G401 (cell line): ENCODE results near the gene SURF6. TPM values are rescaled to one million over a fixed set of nuclear protein-coding genes. Genes with fewer than 3 reads are reported as not detected.

Source experiments
- total RNA-seq: library from RNA; depleted of rRNA; stranded (reverse); fragments of >200 nt; shearing (Covaris generic); gene quantifications from 2 replicates; pipeline ENCODE4 v1.2.3, GENCODE V29; 2014; rRNA removed

SURF6 gene
- total RNA-seq, 1 experiment from 2014 or later = 40.6 TPM

Other genes starting within 250 kb of the SURF6 start
- gene RALGDS, start 214.9 kb downstream of the SURF6 start, total RNA-seq = 21.7 and 29.8 TPM in 2 replicates
- not detected in 2 replicates for gene GBGT1, start 172.3 kb downstream of the SURF6 start, total RNA-seq
- gene OBP2B, start 126.9 kb downstream of the SURF6 start, total RNA-seq = not detected in 2 replicates
- not detected in 2 replicates for gene ABO, start 61.0 kb downstream of the SURF6 start, total RNA-seq
- gene MED22, start 11.9 kb upstream of the SURF6 start, total RNA-seq = 27.4 and 28.2 TPM in 2 replicates
- gene RPL7A, start 12.0 kb upstream of the SURF6 start, total RNA-seq = 3,218 and 3,629 TPM in 2 replicates
- 33.8 and 51.7 TPM in 2 replicates for gene SURF1, start 20.3 kb upstream of the SURF6 start, total RNA-seq
- 32.3 and 47.5 TPM in 2 replicates for gene SURF2, start 20.4 kb upstream of the SURF6 start, total RNA-seq
- gene SURF4, start 39.9 kb upstream of the SURF6 start, total RNA-seq = 333 and 361 TPM in 2 replicates
- 0.37 and 1.1 TPM in 2 replicates for gene STKLD1, start 40.2 kb upstream of the SURF6 start, total RNA-seq
- 25.0 and 38.8 TPM in 2 replicates for gene REXO4, start 81.8 kb upstream of the SURF6 start, total RNA-seq
- gene ADAMTS13, start 86.2 kb upstream of the SURF6 start, total RNA-seq = 1.4 and 2.3 TPM in 2 replicates
- gene CACFD1, start 123.8 kb upstream of the SURF6 start, total RNA-seq = 23.2 and 26.1 TPM in 2 replicates
- 5.5 and 6.8 TPM in 2 replicates for gene SLC2A6, start 142.9 kb upstream of the SURF6 start, total RNA-seq
- 0.64 TPM in 1 of 2 replicates, not detected in the other for gene MYMK, start 188.8 kb upstream of the SURF6 start, total RNA-seq
- not detected in 2 replicates for gene ADAMTSL2, start 198.5 kb upstream of the SURF6 start, total RNA-seq